Colonic mucosa (tissue), 4 donors: ENCODE data around the gene C5orf63. TPM values are rescaled to one million over a fixed set of nuclear protein-coding genes. Genes with fewer than 3 reads are reported as not detected.
"Not testable (repeated sequence)": the region's sequence is repeated elsewhere in the genome, so short reads cannot be mapped to it uniquely, and the experiment has no call there.

Source experiments
- DNase-seq: peaks from one replicate; pipeline ENCODE4 v3.0.0-alpha.2; 2020
- H3K27ac ChIP-seq: fragments of 200-600 bp; one replicate; pipeline ENCODE4 v1.8.0; 2021
- H3K27me3 ChIP-seq: fragments of 200-600 bp; one replicate; pipeline ENCODE4 v1.8.0; 2021
- H3K36me3 ChIP-seq: fragments of 200-600 bp; one replicate; pipeline ENCODE4 v1.8.0; 2021
- H3K4me1 ChIP-seq: fragments of 200-600 bp; one replicate; pipeline ENCODE4 v1.8.0; 2021; ENCODE audit warnings: mild to moderate bottlenecking
- H3K4me3 ChIP-seq: fragments of 200-600 bp; one replicate; pipeline ENCODE4 v1.8.0; 2021
- H3K9ac ChIP-seq, 2 donors: one replicate each; pipeline ENCODE4 v1.7.0; 2013; ENCODE audit warnings: control low read depth in 2 of 2, low read depth in 2 of 2, low read length in 2 of 2
- H3K9me3 ChIP-seq: fragments of 200-600 bp; one replicate; pipeline ENCODE4 v1.8.0; 2021
- intact Hi-C: fragments of 100-400 bp; cut with DNase I; formaldehyde crosslinking; loops from one replicate; pipeline ENCODE4 v1.14.1; 2022
- total RNA-seq, 2 donors: library from RNA; stranded (reverse); fragmentation: NEBNext Ultra II Directional in 1 of 2; extraction: Animal tissue kit (Norgen Biotek cat#: 25700) in 1 of 2; gene quantifications; one replicate each; pipeline ENCODE4 v1.2.1, GENCODE V29; 2021
- TF ChIP-seq, protein P1 (sequence below): fragments of 200-600 bp; IDR thresholded peaks from one replicate; pipeline ENCODE4 v1.8.0; 2022; ENCODE audit warnings: antibody characterized with exemption, mild to moderate bottlenecking
- donor health status: healthy.
- donor health status: DM: no; HTN: no; CAD: no.
- donor health status: DM: no; HTN: no; CAD: no.

C5orf63 gene
- total RNA-seq, 2 donors from 2014 or later: 10.3 to 12.2 TPM

DNA sequence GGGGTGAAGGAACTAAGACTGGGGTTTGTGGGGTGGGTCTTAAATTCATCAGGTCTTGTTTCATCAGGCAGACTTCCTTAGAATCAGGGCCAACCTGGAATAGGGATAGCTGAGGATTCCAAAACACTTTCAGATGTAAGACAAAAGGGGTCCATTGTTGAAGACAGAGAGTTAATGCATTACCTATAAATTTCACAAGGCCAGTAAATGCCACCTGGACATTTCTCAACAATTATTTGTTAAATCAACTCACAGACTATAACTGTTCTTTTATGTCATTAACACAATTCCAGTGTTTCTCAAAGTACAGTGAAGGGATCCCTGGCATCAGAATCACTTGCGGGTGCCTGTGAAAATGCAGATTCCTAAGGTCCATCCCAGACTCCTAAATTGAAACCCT is 45.8 kb downstream of the C5orf63 start:
- intact Hi-C loops: no loop called here
- TF ChIP-seq, protein P1, sequence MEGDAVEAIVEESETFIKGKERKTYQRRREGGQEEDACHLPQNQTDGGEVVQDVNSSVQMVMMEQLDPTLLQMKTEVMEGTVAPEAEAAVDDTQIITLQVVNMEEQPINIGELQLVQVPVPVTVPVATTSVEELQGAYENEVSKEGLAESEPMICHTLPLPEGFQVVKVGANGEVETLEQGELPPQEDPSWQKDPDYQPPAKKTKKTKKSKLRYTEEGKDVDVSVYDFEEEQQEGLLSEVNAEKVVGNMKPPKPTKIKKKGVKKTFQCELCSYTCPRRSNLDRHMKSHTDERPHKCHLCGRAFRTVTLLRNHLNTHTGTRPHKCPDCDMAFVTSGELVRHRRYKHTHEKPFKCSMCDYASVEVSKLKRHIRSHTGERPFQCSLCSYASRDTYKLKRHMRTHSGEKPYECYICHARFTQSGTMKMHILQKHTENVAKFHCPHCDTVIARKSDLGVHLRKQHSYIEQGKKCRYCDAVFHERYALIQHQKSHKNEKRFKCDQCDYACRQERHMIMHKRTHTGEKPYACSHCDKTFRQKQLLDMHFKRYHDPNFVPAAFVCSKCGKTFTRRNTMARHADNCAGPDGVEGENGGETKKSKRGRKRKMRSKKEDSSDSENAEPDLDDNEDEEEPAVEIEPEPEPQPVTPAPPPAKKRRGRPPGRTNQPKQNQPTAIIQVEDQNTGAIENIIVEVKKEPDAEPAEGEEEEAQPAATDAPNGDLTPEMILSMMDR: no peak
- Histone ChIP-seq H3K9ac (no peak overlapping the region), H3K4me1 (no peaks in the 10 kb centered on the region), H3K27ac (no peak overlapping the region), H3K4me3 (no peak overlapping the region), H3K27me3 (no peaks in the 10 kb centered on the region), H3K9me3 (no peaks in the 10 kb centered on the region), H3K36me3 (no peaks in the 10 kb centered on the region)
- no peak for DNase-seq

DNA sequence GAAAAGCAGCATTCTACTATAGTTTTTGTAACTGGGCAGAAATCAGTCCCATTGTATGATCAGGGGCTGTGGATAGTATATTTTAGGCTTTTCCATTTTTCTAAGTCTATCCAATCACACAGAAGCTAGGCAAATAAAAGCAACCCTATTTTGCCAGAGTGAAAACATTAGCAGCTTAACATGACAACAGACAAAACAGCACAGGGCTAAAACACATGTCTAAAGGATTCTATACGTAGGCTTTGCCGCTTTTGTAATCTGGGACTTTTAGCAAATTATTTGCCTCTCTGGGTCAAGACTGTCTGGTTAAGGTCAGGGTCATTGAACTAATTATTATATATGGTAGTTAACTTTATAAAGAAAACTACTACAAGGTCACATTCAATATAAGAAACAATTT is 47.1 kb downstream of the C5orf63 start:
- no peak overlapping the region for H3K27ac ChIP-seq
- no peak overlapping the region for H3K4me3 ChIP-seq
- H3K9me3 ChIP-seq: no peaks in the 10 kb centered on the region
- DNase-seq: no peak
- H3K36me3 ChIP-seq: no peaks in the 10 kb centered on the region
- H3K27me3 ChIP-seq: no peaks in the 10 kb centered on the region
- H3K4me1 ChIP-seq: no peaks in the 10 kb centered on the region
- H3K9ac ChIP-seq: no peak overlapping the region
- intact Hi-C loops: no loop called here
- TF ChIP-seq, protein P1: no peak

DNA sequence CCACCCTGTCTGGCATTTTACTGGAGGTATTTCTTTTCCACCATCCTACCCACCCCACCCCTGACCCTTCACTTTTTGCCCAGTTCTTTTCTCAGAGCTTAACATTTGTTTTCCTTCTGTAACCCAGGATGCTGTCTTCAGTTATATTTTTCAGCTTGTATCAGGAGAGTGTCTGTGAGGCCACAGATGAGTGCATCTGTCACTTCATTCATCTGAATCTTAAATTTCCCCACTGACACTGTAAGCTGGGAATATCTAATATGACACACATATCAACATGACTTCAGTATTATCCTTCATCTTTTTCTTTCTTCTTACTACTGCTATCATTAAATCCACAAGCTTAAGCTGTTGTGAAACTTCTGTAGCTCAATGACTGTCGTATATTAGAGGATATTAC is 47.8 kb downstream of the C5orf63 start:
- intact Hi-C loops: no loop called here
- TF ChIP-seq, protein P1: no peak

DNA sequence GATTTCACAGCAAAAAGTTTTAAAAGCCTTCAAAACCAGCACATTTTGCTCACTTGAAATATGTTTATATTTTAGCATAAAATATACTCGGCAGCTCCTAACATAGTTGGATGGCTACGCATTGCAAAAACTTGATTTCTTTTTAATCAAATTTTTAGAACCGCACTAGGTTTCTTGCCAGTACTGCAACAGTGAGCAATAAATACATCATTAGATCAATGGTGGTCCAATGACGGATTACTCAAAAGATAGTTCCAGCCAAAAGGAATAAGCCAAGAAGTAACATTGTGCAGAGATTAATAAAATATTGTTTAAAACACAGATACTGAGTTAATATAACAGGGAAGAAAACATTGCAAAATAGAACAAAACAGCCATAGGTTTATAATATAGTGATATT is 48.5 kb downstream of the C5orf63 start:
- H3K9ac ChIP-seq: no peak overlapping the region
- intact Hi-C loops: no loop called here
- DNase-seq: no peak
- no peak overlapping the region for H3K27ac ChIP-seq
- no peaks in the 10 kb centered on the region for H3K27me3 ChIP-seq
- no peak overlapping the region for H3K4me3 ChIP-seq
- TF ChIP-seq, protein P1: no peak
- H3K9me3 ChIP-seq: no peaks in the 10 kb centered on the region
- no peaks in the 10 kb centered on the region for H3K36me3 ChIP-seq
- H3K4me1 ChIP-seq: no peaks in the 10 kb centered on the region

More for the DNA sequence above, 47.8 kb downstream of the C5orf63 start:
- Histone ChIP-seq H3K4me1 (no peaks in the 10 kb centered on the region), H3K27me3 (no peaks in the 10 kb centered on the region), H3K36me3 (no peaks in the 10 kb centered on the region), H3K9me3 (no peaks in the 10 kb centered on the region), H3K4me3 (no peak overlapping the region), H3K27ac (no peak overlapping the region), H3K9ac (no peak overlapping the region)
- no peak for DNase-seq

DNA sequence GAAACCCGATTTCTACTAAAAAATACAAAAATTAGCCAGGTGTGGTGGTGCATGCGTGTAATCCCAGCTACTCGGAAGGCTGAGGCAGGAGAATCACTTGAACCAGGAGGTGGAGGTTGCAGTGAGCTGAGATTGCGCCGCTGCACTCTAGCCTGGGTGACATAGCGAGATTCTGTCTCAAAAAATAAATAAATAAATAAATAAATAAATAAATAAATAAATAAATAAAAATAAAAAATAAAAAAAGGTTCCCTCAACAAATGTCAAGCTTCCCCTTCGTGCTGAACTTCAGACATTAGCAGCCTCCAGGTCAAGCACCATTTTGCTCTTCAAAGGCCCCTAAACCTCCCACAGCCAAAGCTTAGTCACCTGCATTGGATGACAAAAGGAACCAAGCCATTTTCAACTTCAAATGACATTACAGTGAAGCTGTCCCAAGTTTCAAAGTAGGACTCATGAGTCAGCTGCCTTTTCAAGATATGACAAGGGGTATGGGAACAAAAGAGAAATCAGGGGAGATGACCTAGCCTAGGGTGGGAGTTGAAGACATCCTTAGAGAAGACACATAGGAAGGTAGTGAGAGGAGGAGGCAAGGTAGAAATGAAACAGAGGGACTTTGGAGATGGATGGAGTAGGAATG is 49.6 kb downstream of the C5orf63 start:
- H3K9ac ChIP-seq, DNase-seq, H3K36me3 ChIP-seq, H3K4me3 ChIP-seq, H3K27me3 ChIP-seq, H3K9me3 ChIP-seq, H3K27ac ChIP-seq, H3K4me1 ChIP-seq, intact Hi-C loops: not testable (repeated sequence)

DNA sequence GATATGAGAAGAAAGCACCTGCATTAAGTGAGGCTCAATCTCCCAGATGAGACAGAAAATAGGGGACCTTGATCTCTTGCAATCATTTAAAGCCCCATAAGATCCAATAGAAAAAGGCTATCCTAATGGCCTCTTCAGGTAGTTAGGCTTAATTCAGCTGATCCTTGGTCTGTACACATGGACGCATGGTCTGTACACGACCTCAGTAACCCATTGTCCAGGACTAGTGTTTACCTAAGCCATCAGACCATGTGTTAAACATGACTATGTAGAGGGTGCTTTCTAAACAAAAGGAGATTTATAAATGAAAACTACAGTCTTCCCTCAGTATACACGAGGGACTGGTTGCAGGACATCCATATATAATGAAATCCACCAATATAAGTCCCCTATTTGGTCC is 50.5 kb downstream of the C5orf63 start:
- H3K27ac ChIP-seq: no peak overlapping the region
- no peak for DNase-seq
- no peaks in the 10 kb centered on the region for H3K9me3 ChIP-seq
- H3K27me3 ChIP-seq: no peaks in the 10 kb centered on the region
- H3K9ac ChIP-seq: no peak overlapping the region
- TF ChIP-seq, protein P1: no peak
- no peaks in the 10 kb centered on the region for H3K4me1 ChIP-seq
- H3K36me3 ChIP-seq: no peaks in the 10 kb centered on the region
- intact Hi-C loops: no loop called here
- H3K4me3 ChIP-seq: no peak overlapping the region
